HG03280 (cell line): ENCODE results near the gene PTGDS.

Experiments
- ATAC-seq: cut with Tn5 transposase; IDR thresholded peaks from one replicate; pipeline ENCODE4 v1.9.1; 2021; ENCODE audit warnings: mild to moderate bottlenecking, moderate library complexity; ENCODE audit not compliant: unreplicated experiment

The PTGDS gene

GRCh38 chr9:136945333-136946227 lies 31.7 kb upstream of the PTGDS start:
- ATAC-seq: no peak

DNA sequence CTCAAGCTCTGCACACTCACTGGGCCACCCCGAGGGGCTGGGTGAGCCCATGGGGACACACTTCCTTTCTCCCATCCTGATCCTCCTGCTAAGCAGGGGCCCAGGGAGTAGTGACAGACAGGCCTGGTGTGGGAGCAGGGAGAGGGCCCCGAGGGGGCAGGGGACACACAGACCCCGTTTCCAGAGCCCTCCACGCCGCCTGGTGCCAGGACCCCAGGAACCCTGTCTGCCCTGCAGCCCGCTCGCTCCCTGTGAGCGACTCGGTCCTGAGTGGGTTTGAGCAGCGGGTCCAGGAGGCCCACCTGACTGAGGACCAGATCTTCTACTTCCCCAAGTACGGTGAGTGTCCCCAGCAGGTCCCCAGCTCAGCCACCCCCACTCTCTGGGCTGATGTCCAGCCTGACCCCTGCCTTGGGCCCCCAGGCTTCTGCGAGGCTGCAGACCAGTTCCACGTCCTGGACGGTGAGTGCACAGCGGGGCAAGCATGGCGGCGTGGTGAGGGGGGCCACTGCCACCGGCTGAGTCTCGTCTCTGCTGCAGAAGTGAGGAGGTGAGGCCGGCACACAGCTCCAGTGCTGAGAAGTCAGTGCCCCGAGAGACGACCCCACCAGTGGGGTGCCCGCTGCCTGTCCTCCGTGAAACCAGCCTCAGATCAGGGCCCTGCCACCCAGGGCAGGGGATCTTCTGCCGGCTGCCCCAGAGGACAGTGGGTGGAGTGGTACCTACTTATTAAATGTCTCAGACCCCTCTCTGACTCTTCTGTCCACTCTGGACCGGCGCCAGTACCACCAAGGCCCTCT lies 30.9 kb upstream of the PTGDS start:
- no peak for ATAC-seq

DNA sequence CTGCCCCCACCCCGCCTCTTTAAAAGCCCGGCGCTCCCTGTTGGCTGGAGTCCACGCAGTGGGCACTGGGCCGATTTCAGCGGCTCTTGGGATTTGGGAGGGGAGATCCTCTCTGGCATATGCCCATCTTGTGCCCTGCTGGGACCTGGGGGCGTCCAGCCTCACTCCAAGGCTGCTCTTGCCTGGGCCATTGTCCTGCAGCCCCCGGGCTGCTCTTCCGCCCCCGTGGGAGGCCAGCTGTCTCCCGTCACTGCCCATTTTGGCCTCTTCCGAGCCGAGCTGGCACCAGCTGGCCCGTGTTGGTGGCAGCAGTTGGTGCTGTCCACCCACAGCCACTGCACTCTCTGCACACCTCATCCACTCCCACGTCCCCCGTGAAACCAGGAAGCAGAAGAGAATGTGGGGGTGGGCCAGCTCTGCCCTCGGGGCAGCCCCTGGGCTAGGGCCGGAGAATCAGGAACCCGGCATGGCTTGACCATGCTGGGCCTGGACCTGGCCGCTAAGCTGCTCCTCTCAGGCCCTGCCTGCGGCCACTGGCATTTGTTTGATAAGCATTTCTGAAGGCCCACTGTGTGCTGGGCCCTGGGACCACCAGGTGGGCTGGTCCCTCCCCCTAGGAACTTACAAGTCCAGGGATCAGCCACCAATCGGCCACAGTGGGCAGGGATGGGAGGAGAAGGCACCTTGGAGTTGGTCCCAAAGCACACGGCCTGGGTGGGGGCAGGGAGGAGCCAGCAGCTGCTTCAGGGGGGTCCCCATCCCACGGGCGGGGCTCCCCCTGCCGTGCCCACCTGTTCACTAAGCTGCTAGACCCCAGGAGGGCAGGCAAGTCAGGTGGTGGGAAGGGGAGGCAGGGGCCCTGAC lies 30.0 kb upstream of the PTGDS start:
- ATAC-seq: no peak

DNA sequence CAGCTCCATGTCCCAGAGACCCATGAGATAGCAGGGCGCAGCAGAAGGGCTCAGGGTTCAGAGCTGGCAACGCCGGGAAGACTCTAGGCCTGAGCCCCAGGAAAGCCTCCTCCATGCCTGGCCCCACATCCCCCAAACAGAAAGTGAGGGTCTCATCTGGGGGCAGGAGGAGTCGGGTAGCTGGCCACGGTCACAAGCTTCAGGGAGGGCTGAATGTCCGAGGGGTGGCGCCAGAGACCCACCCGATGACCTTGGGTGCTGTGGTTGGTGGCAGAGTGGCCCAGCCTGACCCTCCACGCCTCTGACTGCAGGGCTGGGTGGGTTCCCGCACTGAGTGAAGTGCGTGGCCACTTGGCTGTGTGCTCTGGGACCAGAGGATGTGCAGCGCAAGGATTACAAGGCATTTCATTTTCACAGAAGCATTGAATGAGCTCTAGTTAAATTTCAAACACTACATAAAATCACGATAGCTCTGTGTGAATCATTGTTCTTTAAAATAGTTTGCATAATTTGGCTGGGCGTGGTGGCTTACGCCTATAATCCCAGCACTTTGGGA lies 29.3 kb upstream of the PTGDS start:
- no peak for ATAC-seq

DNA sequence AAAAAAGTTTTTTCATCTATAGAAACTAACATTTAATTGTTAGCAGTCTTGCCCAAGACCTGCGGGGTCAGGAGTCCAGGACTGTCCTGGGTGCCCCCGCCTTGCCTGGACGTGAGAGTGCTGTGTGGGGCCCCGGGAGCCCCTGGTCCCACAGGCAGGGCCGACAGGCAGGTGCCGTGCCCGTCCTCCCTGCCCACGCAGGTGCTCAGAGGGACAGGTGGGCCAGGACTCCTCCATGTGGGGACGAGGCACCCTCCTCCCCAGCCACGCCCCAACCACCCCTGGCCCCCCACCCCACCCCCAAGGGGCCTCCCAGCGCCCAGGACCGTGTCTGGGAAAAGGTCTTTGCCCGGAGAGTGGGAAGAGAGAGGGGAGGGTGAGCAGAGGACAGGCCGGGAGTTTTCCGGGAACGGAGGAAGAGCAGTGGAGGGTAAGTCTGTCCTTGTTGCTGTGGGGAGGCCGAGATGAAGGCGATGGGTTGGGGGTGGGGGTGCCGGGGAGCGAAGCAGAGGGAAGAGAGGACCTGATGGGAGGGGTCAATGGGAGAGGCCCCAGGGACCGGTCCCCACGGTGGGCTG lies 28.0 kb upstream of the PTGDS start:
- no peak for ATAC-seq

- ATAC-seq: peak; percentile 90
Measured at GRCh38 chr9:136949817-136950655, 27.3 kb upstream of the PTGDS start.

- no peak for ATAC-seq
Measured at GRCh38 chr9:136950656-136951276, 26.5 kb upstream of the PTGDS start.

DNA sequence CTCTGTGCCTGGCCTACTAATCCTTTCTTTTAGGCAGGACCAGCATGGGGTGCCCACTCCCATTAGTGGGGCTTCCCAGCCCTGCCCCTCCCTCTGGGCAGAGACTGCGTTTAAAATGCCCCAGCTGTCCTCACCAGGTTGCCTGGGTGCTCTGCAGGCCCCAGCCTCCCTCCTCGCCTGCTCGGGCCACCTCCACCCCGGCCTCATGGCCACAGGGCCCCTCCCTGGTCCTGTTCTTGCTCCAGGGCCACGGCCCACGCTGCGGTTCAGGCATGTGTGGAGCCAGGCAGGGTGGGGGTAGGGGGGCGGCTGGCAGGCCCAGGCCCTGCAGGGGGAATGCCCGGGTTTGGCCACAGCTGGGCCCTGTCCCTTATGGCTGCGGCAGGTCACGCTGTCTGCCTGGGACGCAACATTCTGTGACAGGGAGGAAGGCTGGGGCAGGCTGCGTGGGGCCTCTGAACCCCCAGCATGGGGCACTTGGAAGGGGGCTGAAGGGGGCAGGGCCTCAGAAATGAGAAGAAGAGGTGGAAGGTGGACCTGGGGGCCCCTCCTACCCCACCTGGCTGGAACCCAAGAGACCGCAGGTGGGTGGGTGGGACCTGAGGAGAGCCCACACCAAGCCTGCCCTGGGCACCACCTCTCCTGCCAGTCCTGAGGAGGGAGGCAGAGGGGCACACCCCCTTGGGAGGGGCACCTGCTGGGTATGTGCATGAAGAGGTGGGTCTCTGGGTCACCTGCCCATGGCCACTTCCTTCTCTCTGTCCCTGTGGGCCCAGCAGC lies 25.6 kb upstream of the PTGDS start, which contains the start of gene LCN12:
TSS of gene LCN12 (plus strand) at position 733 of the 780 bp plus-strand sequence. CDS start 55 bp downstream, outside the sequence.
- ATAC-seq: no peak

DNA sequence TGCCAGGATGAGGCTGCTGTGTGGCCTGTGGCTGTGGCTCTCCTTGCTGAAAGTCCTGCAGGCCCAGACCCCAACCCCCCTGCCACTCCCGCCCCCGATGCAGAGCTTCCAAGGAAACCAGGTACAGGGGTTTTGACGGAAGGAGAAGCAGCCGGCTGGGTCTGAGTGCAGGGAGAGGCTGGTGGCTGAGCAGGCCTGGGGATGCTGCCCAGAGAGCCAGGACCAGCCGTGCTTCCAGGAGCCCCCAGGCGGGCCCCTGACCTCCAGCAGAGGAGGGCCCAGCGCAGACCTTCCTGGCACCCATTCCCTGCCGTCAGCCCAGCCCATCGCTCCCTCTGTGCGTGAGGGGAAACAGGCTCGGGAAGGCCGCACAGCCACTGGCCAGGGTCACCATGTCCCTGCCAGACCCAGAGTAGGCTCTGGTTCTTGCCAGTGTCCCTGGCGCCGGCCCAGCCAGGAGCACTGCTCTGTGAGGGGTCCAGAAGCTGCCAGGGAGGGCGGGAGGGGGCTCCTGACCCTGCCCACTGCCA lies 24.9 kb upstream of the PTGDS start:
- ATAC-seq: no peak

DNA sequence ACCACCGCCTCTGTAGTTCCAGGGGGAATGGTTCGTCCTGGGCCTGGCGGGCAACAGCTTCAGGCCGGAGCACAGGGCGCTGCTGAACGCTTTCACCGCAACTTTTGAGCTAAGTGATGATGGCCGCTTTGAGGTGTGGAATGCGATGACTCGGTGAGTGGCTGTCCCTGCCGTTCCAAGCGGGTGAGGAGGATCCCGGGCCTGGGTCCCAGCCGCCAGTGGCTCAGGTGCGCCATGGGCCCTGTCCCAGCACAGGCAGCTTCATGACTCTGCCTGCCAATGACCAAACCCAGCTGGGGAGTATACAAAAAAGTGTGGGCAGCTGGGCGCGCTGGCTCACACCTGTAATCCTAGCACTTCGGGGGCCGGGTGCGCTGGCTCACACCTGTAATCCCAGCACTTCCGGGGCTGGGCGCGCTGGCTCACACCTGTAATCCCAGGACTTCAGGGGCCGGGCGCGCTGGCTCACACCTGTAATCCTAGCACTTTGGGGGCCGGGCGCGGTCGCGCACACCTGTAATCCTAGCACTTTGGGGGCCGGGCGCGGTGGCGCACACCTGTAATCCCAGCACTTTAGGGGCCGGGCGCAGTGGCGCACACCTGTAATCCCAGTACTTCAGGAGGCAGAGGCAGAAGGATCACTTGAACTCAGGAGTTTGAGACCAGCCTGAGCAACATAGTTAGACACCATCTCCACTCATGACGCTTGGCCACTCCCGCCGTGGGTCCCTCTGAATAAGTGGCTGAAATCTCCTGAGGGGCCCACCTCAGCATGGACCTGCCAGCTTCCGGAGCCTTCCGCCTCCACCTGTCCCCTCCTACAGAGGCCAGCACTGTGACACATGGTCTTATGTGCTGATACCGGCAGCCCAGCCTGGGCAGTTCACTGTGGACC lies 24.2 kb upstream of the PTGDS start:
- ATAC-seq: no peak

- ATAC-seq: no peak
Measured at GRCh38 chr9:136953771-136954269, 23.5 kb upstream of the PTGDS start.

GRCh38 chr9:136954270-136955083 lies 22.8 kb upstream of the PTGDS start:
- ATAC-seq: no peak

DNA sequence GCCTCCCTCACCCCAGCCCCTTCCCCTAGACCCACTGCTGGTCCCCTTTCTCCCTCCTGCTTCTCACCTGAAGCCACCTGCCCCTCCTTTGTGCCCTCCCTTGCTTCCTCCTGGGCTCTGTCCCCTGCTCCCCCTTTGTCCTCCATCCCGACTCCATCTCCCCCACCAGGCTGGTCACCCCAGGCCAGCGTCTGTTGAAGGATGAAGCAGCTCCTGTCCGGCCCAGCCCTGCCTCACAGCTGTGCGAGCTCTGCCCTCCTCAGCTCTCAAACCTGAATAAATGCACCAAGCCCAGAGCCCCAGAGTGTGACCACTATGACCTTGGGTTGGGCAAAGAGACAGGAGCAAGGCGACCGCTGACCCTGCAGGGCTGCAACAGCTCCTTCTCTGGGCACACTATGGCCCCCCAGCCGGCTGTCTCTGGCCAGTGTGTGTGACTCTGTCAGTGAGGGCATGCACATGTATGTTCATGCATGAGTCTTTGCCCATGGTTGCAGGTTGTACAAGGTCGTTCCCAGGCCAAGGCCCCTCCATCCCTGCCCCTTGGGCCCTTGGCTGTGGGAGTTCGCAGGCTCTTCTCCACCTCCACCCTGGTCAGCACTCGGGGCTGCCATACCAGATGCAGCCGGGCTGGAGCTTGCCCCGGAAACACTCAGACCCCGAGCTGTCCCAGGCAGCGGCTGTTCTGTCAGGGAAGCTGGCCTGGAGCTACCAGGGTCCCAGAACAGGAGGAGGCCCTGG lies 21.9 kb upstream of the PTGDS start:
- no peak for ATAC-seq

- no peak for ATAC-seq
Measured at GRCh38 chr9:136955943-136956335, 21.4 kb upstream of the PTGDS start.

GRCh38 chr9:136956604-136957003 lies 20.7 kb upstream of the PTGDS start:
- ATAC-seq: no peak
